Measurements from ENCODE around the gene CCNJ. TPM values are rescaled to one million over a fixed set of nuclear protein-coding genes. Genes with fewer than 3 reads are reported as not detected.

The CCNJ gene
- total RNA-seq, 1 experiment from 2014 or later, result 15.2 TPM

DNA sequence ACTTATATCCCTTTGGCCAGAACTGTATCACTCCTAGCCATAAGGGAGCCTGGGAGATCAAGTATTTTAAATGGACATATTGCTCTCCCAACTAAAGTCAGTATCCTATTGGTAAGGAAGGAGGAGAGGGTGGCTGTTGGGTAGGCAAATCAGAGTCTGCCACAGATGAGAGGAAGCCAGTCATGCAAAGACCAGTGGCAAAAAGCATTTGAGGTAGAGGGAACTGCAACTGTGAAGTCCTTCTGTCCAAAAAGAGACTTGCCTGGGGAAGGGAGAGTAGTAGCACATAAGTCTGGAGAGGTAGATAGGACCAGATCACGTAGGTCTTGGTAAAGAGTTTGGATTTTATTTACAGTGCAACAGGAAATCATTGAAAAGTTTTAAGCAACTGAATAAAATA is 8.8 kb upstream of the CCNJ start:
- Histone ChIP-seq H3K4me1 (ENCODE audit: control insufficient read depth, insufficient read depth, low read length) (no peaks in the 10 kb centered on the region), H3K27me3 (ENCODE audit: control insufficient read depth, insufficient read depth, low read length) (peaks cover 22% of the 10 kb centered on the region), H3K9me3 (ENCODE audit: control insufficient read depth, insufficient read depth, low read depth, low read length) (no peaks in the 10 kb centered on the region), H3K4me3 (ENCODE audit: low read depth in 2 of 2, low read length in 2 of 2) (no peak overlapping the region), H3K36me3 (ENCODE audit: control insufficient read depth, insufficient read depth, low read length) (no peaks in the 10 kb centered on the region), H3K27ac (ENCODE audit: low read length) (no peak overlapping the region)
- CTCF ChIA-PET, result no interaction called here
- DNase-seq (ENCODE audit: low read depth, low spot score), result no peak
- BruUV-seq (replicated peaks), result no TSS peak
- POLR2A ChIA-PET, result no interaction called here
- in situ Hi-C loops (cut with HindIII; ENCODE audit: low pct_unique_long_range_greater_than_20kb, low sequenced_read_pairs) (no loop called here), intact Hi-C loops (cut with micrococcal nuclease; ENCODE audit: unreplicated experiment) (no loop called here)
- TF ChIP-seq, protein P1, sequence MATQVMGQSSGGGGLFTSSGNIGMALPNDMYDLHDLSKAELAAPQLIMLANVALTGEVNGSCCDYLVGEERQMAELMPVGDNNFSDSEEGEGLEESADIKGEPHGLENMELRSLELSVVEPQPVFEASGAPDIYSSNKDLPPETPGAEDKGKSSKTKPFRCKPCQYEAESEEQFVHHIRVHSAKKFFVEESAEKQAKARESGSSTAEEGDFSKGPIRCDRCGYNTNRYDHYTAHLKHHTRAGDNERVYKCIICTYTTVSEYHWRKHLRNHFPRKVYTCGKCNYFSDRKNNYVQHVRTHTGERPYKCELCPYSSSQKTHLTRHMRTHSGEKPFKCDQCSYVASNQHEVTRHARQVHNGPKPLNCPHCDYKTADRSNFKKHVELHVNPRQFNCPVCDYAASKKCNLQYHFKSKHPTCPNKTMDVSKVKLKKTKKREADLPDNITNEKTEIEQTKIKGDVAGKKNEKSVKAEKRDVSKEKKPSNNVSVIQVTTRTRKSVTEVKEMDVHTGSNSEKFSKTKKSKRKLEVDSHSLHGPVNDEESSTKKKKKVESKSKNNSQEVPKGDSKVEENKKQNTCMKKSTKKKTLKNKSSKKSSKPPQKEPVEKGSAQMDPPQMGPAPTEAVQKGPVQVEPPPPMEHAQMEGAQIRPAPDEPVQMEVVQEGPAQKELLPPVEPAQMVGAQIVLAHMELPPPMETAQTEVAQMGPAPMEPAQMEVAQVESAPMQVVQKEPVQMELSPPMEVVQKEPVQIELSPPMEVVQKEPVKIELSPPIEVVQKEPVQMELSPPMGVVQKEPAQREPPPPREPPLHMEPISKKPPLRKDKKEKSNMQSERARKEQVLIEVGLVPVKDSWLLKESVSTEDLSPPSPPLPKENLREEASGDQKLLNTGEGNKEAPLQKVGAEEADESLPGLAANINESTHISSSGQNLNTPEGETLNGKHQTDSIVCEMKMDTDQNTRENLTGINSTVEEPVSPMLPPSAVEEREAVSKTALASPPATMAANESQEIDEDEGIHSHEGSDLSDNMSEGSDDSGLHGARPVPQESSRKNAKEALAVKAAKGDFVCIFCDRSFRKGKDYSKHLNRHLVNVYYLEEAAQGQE (IDR thresholded peaks at IDR 0.05; ENCODE audit: insufficient read depth in 1 of 2, low read depth in 2 of 2, low read length in 1 of 2), result no peak
- TF ChIP-seq SIN3A (IDR thresholded peaks at IDR 0.05; ENCODE audit: borderline replicate concordance, insufficient read depth, low read depth, low read length) (no peak), POLR2AphosphoS5 (IDR thresholded peaks at IDR 0.05; ENCODE audit: low read depth, low read length) (no peak), TCF7L2 (IDR thresholded peaks at IDR 0.05; ENCODE audit: low read depth, low read length) (no peak)
- TF ChIP-seq, protein P2, sequence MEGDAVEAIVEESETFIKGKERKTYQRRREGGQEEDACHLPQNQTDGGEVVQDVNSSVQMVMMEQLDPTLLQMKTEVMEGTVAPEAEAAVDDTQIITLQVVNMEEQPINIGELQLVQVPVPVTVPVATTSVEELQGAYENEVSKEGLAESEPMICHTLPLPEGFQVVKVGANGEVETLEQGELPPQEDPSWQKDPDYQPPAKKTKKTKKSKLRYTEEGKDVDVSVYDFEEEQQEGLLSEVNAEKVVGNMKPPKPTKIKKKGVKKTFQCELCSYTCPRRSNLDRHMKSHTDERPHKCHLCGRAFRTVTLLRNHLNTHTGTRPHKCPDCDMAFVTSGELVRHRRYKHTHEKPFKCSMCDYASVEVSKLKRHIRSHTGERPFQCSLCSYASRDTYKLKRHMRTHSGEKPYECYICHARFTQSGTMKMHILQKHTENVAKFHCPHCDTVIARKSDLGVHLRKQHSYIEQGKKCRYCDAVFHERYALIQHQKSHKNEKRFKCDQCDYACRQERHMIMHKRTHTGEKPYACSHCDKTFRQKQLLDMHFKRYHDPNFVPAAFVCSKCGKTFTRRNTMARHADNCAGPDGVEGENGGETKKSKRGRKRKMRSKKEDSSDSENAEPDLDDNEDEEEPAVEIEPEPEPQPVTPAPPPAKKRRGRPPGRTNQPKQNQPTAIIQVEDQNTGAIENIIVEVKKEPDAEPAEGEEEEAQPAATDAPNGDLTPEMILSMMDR (IDR thresholded peaks at IDR 0.05), result no peak
- ATAC-seq, result no peak

DNA sequence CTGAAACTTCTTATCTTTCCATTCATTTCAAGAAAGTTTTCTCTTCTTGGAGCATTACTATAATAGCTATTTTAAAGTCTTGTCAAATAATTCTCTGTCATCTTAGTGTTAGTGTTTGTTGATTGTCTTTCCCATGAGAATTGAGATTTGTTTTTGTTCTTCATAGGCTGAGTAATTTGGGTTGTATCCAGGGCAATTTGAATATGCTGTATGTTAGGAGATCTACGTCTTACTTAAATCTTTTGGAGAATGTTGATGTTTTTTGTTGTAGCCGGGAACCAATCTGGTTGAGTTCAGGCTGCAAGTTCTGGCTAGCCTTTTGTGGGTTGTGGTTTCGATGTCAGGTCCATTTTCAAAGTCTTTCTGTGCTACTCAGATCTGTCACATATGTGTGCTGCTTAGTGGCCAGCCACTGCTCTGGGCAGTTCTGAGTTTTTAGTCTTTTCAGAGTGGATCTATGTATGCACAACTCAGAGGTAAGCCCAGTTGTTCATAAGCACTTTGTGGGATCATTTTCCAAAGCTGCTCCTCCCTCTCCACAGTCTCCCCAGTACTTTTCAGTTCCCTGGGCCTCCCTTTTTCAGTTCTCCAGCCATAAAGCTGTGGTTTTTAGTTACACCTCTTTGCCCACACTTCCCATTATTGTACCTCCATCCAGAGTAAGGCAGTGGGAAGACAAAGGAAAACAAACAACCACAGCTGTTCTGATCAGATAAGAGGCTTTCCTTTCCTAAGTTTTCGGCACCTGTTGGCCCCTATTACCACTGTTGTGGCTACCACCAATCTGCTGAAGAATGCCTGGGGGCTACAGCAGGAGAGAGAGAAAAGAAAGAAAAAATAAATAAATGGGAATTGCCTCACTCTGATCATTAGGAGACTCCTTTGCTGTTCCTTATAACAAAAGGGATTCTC is 4.7 kb upstream of the CCNJ start:
- in situ Hi-C loops (cut with HindIII; ENCODE audit: low pct_unique_long_range_greater_than_20kb, low sequenced_read_pairs), result no loop called here
- intact Hi-C loops (cut with micrococcal nuclease; ENCODE audit: unreplicated experiment), result no loop called here
- ATAC-seq, result no peak
- no TSS peak for BruUV-seq (replicated peaks)
- H3K27me3 ChIP-seq (ENCODE audit: control insufficient read depth, insufficient read depth, low read length), result peaks cover 14% of the 10 kb centered on the region
- no peaks in the 10 kb centered on the region for H3K36me3 ChIP-seq (ENCODE audit: control insufficient read depth, insufficient read depth, low read length)
- TF ChIP-seq TCF7L2 (IDR thresholded peaks at IDR 0.05; ENCODE audit: low read depth, low read length) (no peak), POLR2AphosphoS5 (IDR thresholded peaks at IDR 0.05; ENCODE audit: low read depth, low read length) (no peak)
- CTCF ChIA-PET, result no interaction called here
- H3K4me1 ChIP-seq (ENCODE audit: control insufficient read depth, insufficient read depth, low read length), result 0 out of 2 replicates have a peak, but pooled peaks cover 3% of the 10 kb centered on the region
- H3K27ac ChIP-seq (ENCODE audit: low read length), result no peak overlapping the region
- H3K4me3 ChIP-seq (ENCODE audit: low read depth in 2 of 2, low read length in 2 of 2), result no peak overlapping the region
- POLR2A ChIA-PET, result no interaction called here
- DNase-seq (ENCODE audit: low read depth, low spot score), result no peak
- H3K9me3 ChIP-seq (ENCODE audit: control insufficient read depth, insufficient read depth, low read depth, low read length), result no peaks in the 10 kb centered on the region

DNA sequence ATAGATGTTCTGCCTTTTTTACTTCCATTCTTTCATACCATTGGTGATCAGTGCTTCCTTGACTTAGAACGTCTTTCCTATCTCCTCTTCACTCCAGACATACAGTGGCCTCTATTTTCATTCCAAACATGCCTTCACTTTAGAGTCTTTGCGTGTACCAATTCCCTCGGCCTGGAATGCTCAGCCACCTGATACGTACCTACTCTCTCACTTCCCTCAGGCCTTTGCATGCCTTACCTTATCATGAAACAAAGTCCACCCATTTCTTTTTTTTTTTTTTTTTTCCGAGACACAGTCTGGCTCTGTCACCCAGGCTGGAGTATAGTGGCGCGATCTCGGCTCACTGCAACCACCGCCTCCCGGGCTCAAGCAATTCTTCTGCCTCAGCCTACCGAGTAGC is 2.2 kb upstream of the CCNJ start:
- DNase-seq (ENCODE audit: low read depth, low spot score), result no peak
- H3K4me3 ChIP-seq (ENCODE audit: low read depth in 2 of 2, low read length in 2 of 2), result no peak overlapping the region
- H3K27me3 ChIP-seq (ENCODE audit: control insufficient read depth, insufficient read depth, low read length), result peaks cover 8% of the 10 kb centered on the region
- intact Hi-C loops (cut with micrococcal nuclease; ENCODE audit: unreplicated experiment) (no loop called here), in situ Hi-C loops (cut with HindIII; ENCODE audit: low pct_unique_long_range_greater_than_20kb, low sequenced_read_pairs) (no loop called here)
- no peak overlapping the region for H3K27ac ChIP-seq (ENCODE audit: low read length)
- no TSS peak for BruUV-seq (replicated peaks)
- ATAC-seq, result no peak
- no peaks in the 10 kb centered on the region for H3K36me3 ChIP-seq (ENCODE audit: control insufficient read depth, insufficient read depth, low read length)
- H3K9me3 ChIP-seq (ENCODE audit: control insufficient read depth, insufficient read depth, low read depth, low read length), result no peaks in the 10 kb centered on the region
- ChIA-PET POLR2A (no interaction called here), CTCF (interaction anchor here (0.7 kb wide), 1 partner anchor 795 kb away, joined by 7 read pairs; no protein-coding TSS in a partner anchor)
- TF ChIP-seq, protein P1 (IDR thresholded peaks at IDR 0.05; ENCODE audit: insufficient read depth in 1 of 2, low read depth in 2 of 2, low read length in 1 of 2), result no peak
- TF ChIP-seq TCF7L2 (IDR thresholded peaks at IDR 0.05; ENCODE audit: low read depth, low read length), result no peak
- no peak for TF ChIP-seq SIN3A (IDR thresholded peaks at IDR 0.05; ENCODE audit: borderline replicate concordance, insufficient read depth, low read depth, low read length)
- no peak for TF ChIP-seq POLR2AphosphoS5 (IDR thresholded peaks at IDR 0.05; ENCODE audit: low read depth, low read length)
- TF ChIP-seq, protein P2 (IDR thresholded peaks at IDR 0.05), result no peak
- peaks cover 16% of the 10 kb centered on the region for H3K4me1 ChIP-seq (ENCODE audit: control insufficient read depth, insufficient read depth, low read length)

Data from Panc1 (cell line).